ENCODE results near the gene PITPNC1. TPM values are rescaled to one million over a fixed set of nuclear protein-coding genes. Genes with fewer than 3 reads are reported as not detected.
"Not testable (repeated sequence)": the region's sequence is repeated elsewhere in the genome, so short reads cannot be mapped to it uniquely, and the experiment has no call there.

The PITPNC1 gene
- total RNA-seq, 4 donors from 2014 or later: 4.1 to 45.1 (median 8.7) TPM

DNA sequence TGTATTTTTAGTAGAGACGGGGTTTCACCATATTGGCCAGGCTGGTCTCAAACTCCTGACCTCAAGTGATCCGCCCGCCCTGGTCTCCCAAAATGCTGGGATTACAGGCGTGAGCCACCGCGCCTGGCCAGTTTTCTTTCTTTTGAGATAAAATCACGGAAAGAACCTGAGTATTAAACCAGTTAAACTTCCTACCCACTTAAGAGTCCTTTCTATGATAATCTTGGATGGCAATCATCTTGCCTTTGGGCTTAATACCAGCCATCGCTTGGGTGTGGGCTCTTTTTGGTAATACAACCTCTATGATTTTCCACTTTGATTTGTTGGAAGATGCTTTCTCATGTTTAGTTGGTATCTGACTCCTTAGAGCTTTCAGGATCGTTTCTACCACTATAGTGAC, 24.0 kb downstream of the PITPNC1 start:
- Histone ChIP-seq H3K4me1 (no peaks in the 10 kb centered on the region), H3K4me3 (no peak overlapping the region), H3K36me3 (no peaks in the 10 kb centered on the region), H3K27me3 (no peaks in the 10 kb centered on the region), H3K27ac (no peak overlapping the region), H3K9me3 (no peaks in the 10 kb centered on the region)
- TF ChIP-seq POLR2A (IDR thresholded peaks at IDR 0.05): no peak
- TF ChIP-seq, protein P1, sequence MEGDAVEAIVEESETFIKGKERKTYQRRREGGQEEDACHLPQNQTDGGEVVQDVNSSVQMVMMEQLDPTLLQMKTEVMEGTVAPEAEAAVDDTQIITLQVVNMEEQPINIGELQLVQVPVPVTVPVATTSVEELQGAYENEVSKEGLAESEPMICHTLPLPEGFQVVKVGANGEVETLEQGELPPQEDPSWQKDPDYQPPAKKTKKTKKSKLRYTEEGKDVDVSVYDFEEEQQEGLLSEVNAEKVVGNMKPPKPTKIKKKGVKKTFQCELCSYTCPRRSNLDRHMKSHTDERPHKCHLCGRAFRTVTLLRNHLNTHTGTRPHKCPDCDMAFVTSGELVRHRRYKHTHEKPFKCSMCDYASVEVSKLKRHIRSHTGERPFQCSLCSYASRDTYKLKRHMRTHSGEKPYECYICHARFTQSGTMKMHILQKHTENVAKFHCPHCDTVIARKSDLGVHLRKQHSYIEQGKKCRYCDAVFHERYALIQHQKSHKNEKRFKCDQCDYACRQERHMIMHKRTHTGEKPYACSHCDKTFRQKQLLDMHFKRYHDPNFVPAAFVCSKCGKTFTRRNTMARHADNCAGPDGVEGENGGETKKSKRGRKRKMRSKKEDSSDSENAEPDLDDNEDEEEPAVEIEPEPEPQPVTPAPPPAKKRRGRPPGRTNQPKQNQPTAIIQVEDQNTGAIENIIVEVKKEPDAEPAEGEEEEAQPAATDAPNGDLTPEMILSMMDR (IDR thresholded peaks at IDR 0.05): no peak
- no peak for DNase-seq
- intact Hi-C loops (cut with DNase I; ENCODE audit: low total_unique reads): no loop called here

DNA sequence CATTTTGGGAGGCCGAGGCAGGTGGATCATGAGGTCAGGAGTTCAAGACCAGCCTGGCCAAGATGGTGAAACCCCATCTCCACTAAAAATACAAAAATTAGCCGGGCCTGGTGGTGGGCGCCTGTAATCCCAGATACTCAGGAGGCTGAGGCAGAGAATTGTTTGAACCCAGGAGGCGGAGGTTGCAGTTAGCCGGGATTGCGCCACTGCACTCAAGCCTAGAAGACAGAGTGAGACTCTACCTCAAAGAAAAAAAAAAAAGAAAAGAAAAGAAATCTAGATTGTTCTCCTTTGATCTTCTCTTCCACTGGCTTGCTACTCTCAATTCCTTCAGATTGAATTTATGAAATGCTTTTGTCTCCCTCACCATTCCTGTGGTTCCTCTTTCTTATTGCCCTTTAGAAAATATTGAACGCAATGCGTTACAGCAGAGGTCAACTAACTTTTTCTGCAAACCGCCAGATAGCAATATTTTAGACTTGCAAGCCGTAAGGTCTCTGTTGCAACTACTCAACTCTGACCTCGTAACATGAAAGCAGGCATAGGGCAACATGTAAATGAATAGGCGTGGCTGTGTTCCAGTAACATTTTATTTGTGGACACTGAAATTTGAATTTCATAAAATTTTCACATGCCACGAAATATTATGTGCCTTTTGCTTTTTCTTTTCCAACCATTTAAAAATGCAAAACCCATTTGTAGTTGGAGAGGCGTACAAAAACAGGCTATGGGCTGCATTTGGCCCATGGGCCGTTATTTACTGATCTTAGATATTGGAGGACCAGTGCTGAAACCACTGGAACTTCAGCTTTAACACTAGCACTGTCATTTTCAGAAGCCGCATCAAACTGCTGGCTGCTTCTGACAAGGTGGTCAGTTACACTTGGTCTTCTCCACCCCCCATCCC, 24.8 kb downstream of the PITPNC1 start:
- H3K27me3 ChIP-seq: no peaks in the 10 kb centered on the region
- intact Hi-C loops (cut with DNase I; ENCODE audit: low total_unique reads): no loop called here
- no peaks in the 10 kb centered on the region for H3K9me3 ChIP-seq
- DNase-seq: no peak
- no peak for TF ChIP-seq POLR2A (IDR thresholded peaks at IDR 0.05)
- TF ChIP-seq, protein P1 (IDR thresholded peaks at IDR 0.05): no peak
- no peak overlapping the region for H3K4me3 ChIP-seq
- H3K4me1 ChIP-seq: no peaks in the 10 kb centered on the region
- H3K27ac ChIP-seq: no peak overlapping the region
- no peaks in the 10 kb centered on the region for H3K36me3 ChIP-seq

DNA sequence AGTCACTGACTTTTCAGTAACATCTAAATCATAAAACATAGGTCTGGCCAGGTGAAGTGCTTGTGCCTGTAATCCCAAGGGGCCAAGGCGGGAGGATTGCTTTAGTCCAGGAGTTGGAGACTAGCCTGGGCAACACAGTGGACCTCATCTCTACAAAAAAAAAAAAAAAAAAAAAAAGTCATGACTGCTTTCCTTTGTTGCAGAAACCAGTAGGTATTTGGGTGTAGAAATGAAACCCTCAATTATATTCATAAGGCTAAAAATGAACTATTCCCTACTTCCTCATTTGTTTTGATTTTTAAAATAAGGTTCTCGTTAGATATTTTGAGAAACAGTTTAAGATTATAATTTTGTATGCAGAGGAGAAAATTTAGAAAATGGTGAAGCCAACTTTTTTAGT, 26.0 kb downstream of the PITPNC1 start:
- no peaks in the 10 kb centered on the region for H3K9me3 ChIP-seq
- H3K27me3 ChIP-seq: no peaks in the 10 kb centered on the region
- H3K36me3 ChIP-seq: no peaks in the 10 kb centered on the region
- DNase-seq: no peak
- no peaks in the 10 kb centered on the region for H3K4me1 ChIP-seq
- no peak overlapping the region for H3K4me3 ChIP-seq
- no peak overlapping the region for H3K27ac ChIP-seq
- no peak for TF ChIP-seq POLR2A (IDR thresholded peaks at IDR 0.05)
- TF ChIP-seq, protein P1 (IDR thresholded peaks at IDR 0.05): no peak
- intact Hi-C loops (cut with DNase I; ENCODE audit: low total_unique reads): no loop called here

DNA sequence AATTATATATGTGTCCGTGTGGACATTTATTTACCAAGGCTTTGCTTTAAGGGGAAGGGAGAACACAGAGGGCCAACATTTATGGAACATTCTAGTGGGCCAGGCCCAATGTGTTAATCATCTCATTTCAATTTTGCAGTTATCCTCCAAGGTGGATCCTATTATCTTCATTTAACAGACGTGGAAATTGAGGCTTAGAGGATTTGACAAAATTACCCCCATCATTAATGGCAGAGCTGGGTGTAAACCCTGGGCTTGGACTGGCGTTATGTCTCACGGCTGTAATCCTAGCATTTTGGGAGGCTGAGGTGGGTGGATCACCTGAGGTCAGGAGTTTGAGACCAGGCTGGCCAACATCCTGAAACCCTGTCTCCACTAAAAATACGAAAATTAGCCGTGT, 26.4 kb downstream of the PITPNC1 start:
- DNase-seq: no peak
- H3K36me3 ChIP-seq: no peaks in the 10 kb centered on the region
- intact Hi-C loops (cut with DNase I; ENCODE audit: low total_unique reads): no loop called here
- H3K27ac ChIP-seq: no peak overlapping the region
- no peaks in the 10 kb centered on the region for H3K27me3 ChIP-seq
- H3K4me3 ChIP-seq: no peak overlapping the region
- H3K9me3 ChIP-seq: no peaks in the 10 kb centered on the region
- TF ChIP-seq, protein P1 (IDR thresholded peaks at IDR 0.05): no peak
- TF ChIP-seq POLR2A (IDR thresholded peaks at IDR 0.05): no peak
- H3K4me1 ChIP-seq: no peaks in the 10 kb centered on the region

DNA sequence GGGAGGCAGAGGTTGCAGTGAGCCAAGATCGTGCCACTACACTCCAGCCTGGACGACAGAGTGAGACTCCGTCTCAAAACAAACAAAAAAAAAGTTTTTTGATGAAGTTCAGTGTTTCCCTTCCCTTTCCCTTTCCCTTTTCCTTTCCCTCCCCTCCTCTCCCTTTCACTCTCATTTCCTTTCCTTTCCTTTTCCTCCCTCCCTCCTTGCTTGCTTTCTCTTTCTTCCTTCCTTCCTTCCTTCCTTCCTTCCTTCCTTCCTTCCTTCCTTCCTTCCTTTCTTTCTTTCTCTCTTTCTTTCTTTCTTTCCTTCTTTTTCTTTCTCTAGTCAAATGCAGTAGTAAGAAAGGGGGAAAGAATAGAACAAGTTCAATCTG, 31.4 kb downstream of the PITPNC1 start:
- H3K4me3 ChIP-seq; H3K27me3 ChIP-seq; H3K36me3 ChIP-seq; intact Hi-C loops (cut with DNase I; ENCODE audit: low total_unique reads); H3K4me1 ChIP-seq; H3K9me3 ChIP-seq; DNase-seq; H3K27ac ChIP-seq: not testable (repeated sequence)

Data from uterus (tissue), 4 donors.